Measurements from ENCODE around the gene DCTN4. TPM values are rescaled to one million over a fixed set of nuclear protein-coding genes. Genes with fewer than 3 reads are reported as not detected.

Gene DCTN4
- total and polyA plus RNA-seq, 9 of the 15 experiments (the other 6 are each of a cell fraction or from before 2014, with no cell fraction given): 20.4 to 64.9 (median 49.9) TPM

- TF ChIP-seq NR0B1 (IDR thresholded peaks at IDR 0.05; ENCODE audit: partially characterized antibody) (no peak), HINFP (tag; conservative IDR thresholded peaks at IDR 0.05; ENCODE audit: low read depth) (no peak), JUN (IDR thresholded peaks at IDR 0.05; ENCODE audit: borderline replicate concordance, low read depth, low read length) (no peak), JUN (CRISPR knock-in tag; IDR thresholded peaks at IDR 0.05; ENCODE audit: borderline replicate concordance) (no peak), CEBPB (tag; IDR thresholded peaks at IDR 0.05) (no peak), ZNF583 (CRISPR knock-in tag; IDR thresholded peaks at IDR 0.05) (no peak)
Measured at GRCh38 chr5:150729859-150730258, 29.0 kb downstream of the DCTN4 start (continued).

- H3K4me1 ChIP-seq (replicated peaks in 1 of 2; ENCODE audit: control insufficient read depth in 2 of 2, insufficient read depth in 2 of 2, low read length in 2 of 2): no peaks in the 10 kb centered on the region
- no peak overlapping the region for H2AFZ ChIP-seq (ENCODE audit: low read depth, low read length)
- no peaks in the 10 kb centered on the region for H3K9me3 ChIP-seq (replicated peaks; ENCODE audit: control insufficient read depth, insufficient read depth, low read depth, low read length)
- no peak for TF ChIP-seq THAP7 (CRISPR knock-in tag; IDR thresholded peaks at IDR 0.05)
- TF ChIP-seq RB1 (IDR thresholded peaks at IDR 0.05; ENCODE audit: low read depth): no peak
- no peak for TF ChIP-seq FOXP1 (CRISPR knock-in tag; IDR thresholded peaks at IDR 0.05)
- ChIA-PET POLR2A (interaction anchor here (1.1 kb wide), 1 partner anchor 14 kb away, joined by 4 read pairs; no protein-coding TSS in a partner anchor), CTCF (ENCODE audit: low intra/inter-chr PET ratio) (no interaction called here)
- no peak overlapping the region for H3K27ac ChIP-seq (ENCODE audit: extremely low read depth, low read depth, low read length)
- BruUV-seq (replicated peaks): no TSS peak
- FAIRE-seq (no peak), DNase-seq (ENCODE audit: extremely low read depth in 1 of 4, low spot score in 3 of 4) (no peak), ATAC-seq (no peak)
- in situ Hi-C loops (cut with MboI): no loop called here
- no peaks in the 10 kb centered on the region for H3K27me3 ChIP-seq (ENCODE audit: control insufficient read depth in 2 of 2, insufficient read depth in 2 of 2, low read length in 2 of 2)
- no peaks in the 10 kb centered on the region for H4K20me1 ChIP-seq (replicated peaks; ENCODE audit: control insufficient read depth, insufficient read depth, low read length)
- H3K4me3 ChIP-seq: no peak overlapping the region
- H3K4me2 ChIP-seq (ENCODE audit: insufficient read depth, low read length): no peak overlapping the region
- intact Hi-C loops (cut with micrococcal nuclease): no loop called here
- H3K9ac ChIP-seq (ENCODE audit: insufficient read depth in 1 of 2, low read depth in 2 of 2, low read length in 2 of 2): no peak overlapping the region
- H3K36me3 ChIP-seq (ENCODE audit: control insufficient read depth, insufficient read depth, low read length): peaks cover 83% of the 10 kb centered on the region
- H3K9me1 ChIP-seq (ENCODE audit: control insufficient read depth, insufficient read depth, low read length): no peaks in the 10 kb centered on the region
- no peaks in the 10 kb centered on the region for H3K79me2 ChIP-seq (ENCODE audit: control insufficient read depth, insufficient read depth, low read length)
- WGBS (ENCODE audit: insufficient coverage, low coverage, missing lambda C conversion rate): 88% methylated on average over 2 of the region's 2 CpGs
Measured at GRCh38 chr5:150723845-150724244, 35.0 kb downstream of the DCTN4 start.
